GM12878 (cell line): Measurements from ENCODE around the gene ARHGAP15. TPM values are rescaled to one million over a fixed set of nuclear protein-coding genes. Genes with fewer than 3 reads are reported as not detected.

Source experiments
- ATAC-seq: fragments of 200-7000 bp; cut with Tn5 transposase; 3 replicates; pipeline ENCODE4 v1.9.1; 2020; ENCODE audit warnings: mild to moderate bottlenecking, moderate library complexity
- BruUV-seq: library from RNA; stranded (reverse); fragments of 400-500 nt; replicated peaks from 2 replicates; lab custom pipeline; 2021; lab: Mats Ljungman, UMichigan
- CTCF ChIA-PET: fragments of 300-600 bp; sonication (Branson Sonifier 250); formaldehyde crosslinking; extraction: SDS; loops from one replicate; lab custom pipeline; 2021; ENCODE audit warnings: inconsistent platforms; lab: Yijun Ruan, JAX
- POLR2A ChIA-PET: fragments of 350-600 bp; formaldehyde crosslinking; extraction: SDS; loops from one replicate; lab custom pipeline; 2021; ENCODE audit warnings: inconsistent platforms; lab: Charles Lee
- RAD21 ChIA-PET: fragments of 300-600 bp; sonication (Branson Sonifier 250); formaldehyde crosslinking; loops from one replicate; lab custom pipeline; 2023; ENCODE audit warnings: antibody characterized with exemption; ENCODE audit not compliant: unreplicated experiment; lab: Charles Lee
- SMC1A ChIA-PET: fragments of 300-600 bp; sonication (Branson Sonifier 250); formaldehyde crosslinking; loops from one replicate; lab custom pipeline; 2023; ENCODE audit not compliant: unreplicated experiment, uncharacterized antibody; lab: Charles Lee
- DNase-seq: peaks from one replicate; pipeline ENCODE4 v3.0.0-alpha.2; 2011; ENCODE audit warnings: low read depth, low spot score
- FAIRE-seq: peaks from 3 replicates; lab custom pipeline; 2011; peaks lifted over from hg19 to GRCh38; lab: Jason Lieb, UNC
- H2AFZ ChIP-seq: 2 replicates; pipeline ENCODE4 v1.6.0; 2011; ENCODE audit warnings: low read depth, low read length, control low read depth; ENCODE audit not compliant: control insufficient read depth
- H3K27ac ChIP-seq: 2 replicates; pipeline ENCODE4 v1.5.1; 2011; ENCODE audit warnings: control low read depth; ENCODE audit not compliant: control insufficient read depth, insufficient read depth
- H3K27me3 ChIP-seq, 2 experiments: replicated peaks in 1 of 2; 2 replicates each; pipeline versions ENCODE4 v1.6.0 to v1.6.1; 2011; ENCODE audit warnings: low read length in 1 of 2; ENCODE audit not compliant: control insufficient read depth in 2 of 2, insufficient read depth in 2 of 2
- H3K36me3 ChIP-seq, 2 experiments: 2 replicates each; pipeline ENCODE4 v1.5.1; 2011; ENCODE audit warnings: low read length in 1 of 2; ENCODE audit not compliant: control insufficient read depth in 2 of 2, insufficient read depth in 2 of 2
- H3K4me1 ChIP-seq: 2 replicates; pipeline ENCODE4 v1.6.1; 2011; ENCODE audit warnings: mild to moderate bottlenecking, low read length, moderate library complexity, mixed read lengths; ENCODE audit not compliant: control insufficient read depth, insufficient read depth
- H3K4me2 ChIP-seq: 2 replicates; pipeline ENCODE4 v1.6.0; 2011; ENCODE audit warnings: control low read depth; ENCODE audit not compliant: control insufficient read depth, insufficient read depth
- H3K4me3 ChIP-seq: fragments of 200-600 bp; sonication (generic); 2 replicates; pipeline ENCODE4 v1.5.1; 2016
- H3K79me2 ChIP-seq: 2 replicates; pipeline ENCODE4 v1.6.0; 2011; ENCODE audit warnings: low read length; ENCODE audit not compliant: control insufficient read depth, insufficient read depth
- H3K9ac ChIP-seq: 2 replicates; pipeline ENCODE4 v1.8.0; 2011; ENCODE audit warnings: low read length, control low read depth, mixed read lengths; ENCODE audit not compliant: control insufficient read depth, insufficient read depth
- H3K9me3 ChIP-seq: replicated peaks from 3 replicates; pipeline ENCODE4 v1.5.1; 2011; ENCODE audit warnings: mild to moderate bottlenecking, low read length; ENCODE audit not compliant: control insufficient read depth, insufficient read depth
- H4K20me1 ChIP-seq: 2 replicates; pipeline ENCODE4 v1.6.0; 2011; ENCODE audit not compliant: control insufficient read depth, insufficient read depth
- ATF7 ChIP-seq: fragments of 450-650 bp; IDR thresholded peaks from 2 replicates; pipeline ENCODE4 v1.6.1; 2016; ENCODE audit warnings: low read depth, mild to moderate bottlenecking
- EED ChIP-seq: sonication (generic); IDR thresholded peaks from 2 replicates; pipeline ENCODE4 v1.6.1; 2016; ENCODE audit warnings: antibody characterized with exemption, low read depth
- IKZF1 ChIP-seq: fragments of 450-650 bp; conservative IDR thresholded peaks from 2 replicates; pipeline ENCODE4 v1.6.1; 2017; ENCODE audit warnings: antibody characterized with exemption, mild to moderate bottlenecking
- IRF3 ChIP-seq: fragments of 450-650 bp; IDR thresholded peaks from 2 replicates; pipeline ENCODE4 v1.6.1; 2014; ENCODE audit warnings: mild to moderate bottlenecking
- KDM1A ChIP-seq: fragments of 200-600 bp; sonication (generic); IDR thresholded peaks from 2 replicates; pipeline ENCODE4 v1.6.1; 2016; ENCODE audit warnings: borderline replicate concordance
- MTA2 ChIP-seq: fragments of 450-650 bp; IDR thresholded peaks from 2 replicates; pipeline ENCODE4 v1.6.1; 2016; ENCODE audit warnings: low read depth, mild to moderate bottlenecking, moderate library complexity
- MYC ChIP-seq: IDR thresholded peaks from 2 replicates; pipeline ENCODE4 v1.6.1; 2011; ENCODE audit warnings: mild to moderate bottlenecking, low read length, moderate library complexity, inconsistent platforms; ENCODE audit not compliant: insufficient read depth, insufficient replicate concordance, insufficient read length, severe bottlenecking
- NFIC ChIP-seq: IDR thresholded peaks from 2 replicates; pipeline ENCODE4 v1.6.1; 2012; ENCODE audit warnings: low read depth, mild to moderate bottlenecking, inconsistent platforms, low read length, moderate library complexity
- NFYB ChIP-seq: IDR thresholded peaks from 2 replicates; pipeline ENCODE4 v1.6.1; 2011; ENCODE audit warnings: low read depth, mild to moderate bottlenecking, low read length, improper control_type of control experiment, moderate library complexity; ENCODE audit not compliant: insufficient read depth
- PKNOX1 ChIP-seq: fragments of 450-650 bp; IDR thresholded peaks from 2 replicates; pipeline ENCODE4 v1.6.1; 2016; ENCODE audit warnings: mild to moderate bottlenecking
- POLR2AphosphoS2 ChIP-seq: IDR thresholded peaks from 2 replicates; pipeline ENCODE4 v1.6.1; 2011; ENCODE audit warnings: low read depth, mild to moderate bottlenecking, low read length, improper control_type of control experiment, moderate library complexity
- RCOR1 ChIP-seq: conservative IDR thresholded peaks from 2 replicates; pipeline ENCODE4 v1.6.1; 2012; ENCODE audit warnings: low read depth, low read length, improper control_type of control experiment
- SPI1 ChIP-seq: IDR thresholded peaks from 2 replicates; pipeline ENCODE4 v1.6.1; 2011; ENCODE audit warnings: low read depth, mild to moderate bottlenecking, low read length, moderate library complexity, borderline replicate concordance; ENCODE audit not compliant: insufficient read depth
- SREBF2 ChIP-seq: IDR thresholded peaks from 2 replicates; pipeline ENCODE4 v1.6.1; 2012; ENCODE audit warnings: mild to moderate bottlenecking, low read length
- STAT3 ChIP-seq: IDR thresholded peaks from 2 replicates; pipeline ENCODE4 v1.6.1; 2011; ENCODE audit warnings: low read depth, low read length, improper control_type of control experiment
- TARDBP ChIP-seq: IDR thresholded peaks from 2 replicates; pipeline ENCODE4 v1.6.1; 2016; ENCODE audit warnings: borderline replicate concordance
- ZNF384 ChIP-seq: IDR thresholded peaks from 2 replicates; pipeline ENCODE4 v1.6.1; 2012; ENCODE audit warnings: low read depth, mild to moderate bottlenecking, low read length, improper control_type of control experiment, borderline replicate concordance
- in situ Hi-C: fragments of 300-500 bp; cut with MboI; formaldehyde crosslinking; loops from 9 replicates; pipeline ENCODE4 v1.14.3; 2018; ENCODE audit warnings: mixed read lengths
- intact Hi-C: fragments of 100-400 bp; cut with micrococcal nuclease; formaldehyde crosslinking; loops from one replicate; pipeline ENCODE4 v1.14.2; 2022; ENCODE audit not compliant: unreplicated experiment
- polyA plus RNA-seq, 11 experiments: library from polyadenylated mRNA; depleted of rRNA in 4 of 11; unstranded in 6 of 11; stranded (reverse) in 5 of 11; fragments of >200 nt; fragmentation: Nextera tagmentation in 4 of 11; fragmentation: Illumina TruSeq in 1 of 11; extraction: Ambion mirVana in 4 of 11; extraction: Trizol in 1 of 11; gene quantifications; 1 replicate in 1 of 11; 2 replicates in 10 of 11; pipeline versions ENCODE4 v1.2.1 to v1.2.3, GENCODE V29; 2011 to 2016; ENCODE audit warnings: inconsistent platforms in 2 of 11, missing spikeins in 2 of 11, low read depth in 1 of 11
- total RNA-seq, 4 experiments: library from RNA; depleted of rRNA in 3 of 4; stranded (reverse); fragments of >200 nt in 3 of 4; fragmentation: Illumina TruSeq in 1 of 4; extraction: Trizol in 1 of 4; gene quantifications; 2 replicates each; pipeline versions ENCODE4 v1.2.1 to v1.2.3, GENCODE V29; 2013 to 2021
- TF ChIP-seq, protein P1 (sequence below): IDR thresholded peaks from 2 replicates; pipeline ENCODE4 v1.6.1; 2012; ENCODE audit warnings: low read depth, low read length, improper control_type of control experiment

The ARHGAP15 gene
- total and polyA plus RNA-seq, 10 of the 15 experiments (the other 5 are each of a cell fraction or from before 2014, with no cell fraction given): 38.0 to 92.6 (median 66.7) TPM

DNA sequence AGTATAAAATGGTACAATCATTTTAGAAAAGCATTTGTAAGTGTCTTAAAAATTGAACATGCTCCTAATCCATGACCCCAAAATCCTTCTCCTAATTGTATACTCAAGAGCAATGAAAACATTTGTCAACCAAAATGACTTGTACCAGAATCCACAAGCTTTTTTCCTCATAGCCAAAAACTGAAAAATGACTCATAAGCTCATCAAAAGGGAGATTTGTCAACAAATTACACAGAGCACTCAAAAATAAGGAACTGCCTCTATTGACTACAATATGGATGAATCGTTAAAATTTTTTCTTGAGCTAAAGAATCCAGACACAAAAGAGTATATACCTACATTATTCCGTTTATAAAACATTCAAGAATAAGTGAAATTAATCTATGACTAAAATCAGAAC, 544.8 kb downstream of the ARHGAP15 start (continued):
- TF ChIP-seq PKNOX1: no peak
- TF ChIP-seq NFYB: no peak
- TF ChIP-seq, protein P1, sequence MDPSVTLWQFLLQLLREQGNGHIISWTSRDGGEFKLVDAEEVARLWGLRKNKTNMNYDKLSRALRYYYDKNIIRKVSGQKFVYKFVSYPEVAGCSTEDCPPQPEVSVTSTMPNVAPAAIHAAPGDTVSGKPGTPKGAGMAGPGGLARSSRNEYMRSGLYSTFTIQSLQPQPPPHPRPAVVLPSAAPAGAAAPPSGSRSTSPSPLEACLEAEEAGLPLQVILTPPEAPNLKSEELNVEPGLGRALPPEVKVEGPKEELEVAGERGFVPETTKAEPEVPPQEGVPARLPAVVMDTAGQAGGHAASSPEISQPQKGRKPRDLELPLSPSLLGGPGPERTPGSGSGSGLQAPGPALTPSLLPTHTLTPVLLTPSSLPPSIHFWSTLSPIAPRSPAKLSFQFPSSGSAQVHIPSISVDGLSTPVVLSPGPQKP: no peak
- no peak for TF ChIP-seq ATF7

DNA sequence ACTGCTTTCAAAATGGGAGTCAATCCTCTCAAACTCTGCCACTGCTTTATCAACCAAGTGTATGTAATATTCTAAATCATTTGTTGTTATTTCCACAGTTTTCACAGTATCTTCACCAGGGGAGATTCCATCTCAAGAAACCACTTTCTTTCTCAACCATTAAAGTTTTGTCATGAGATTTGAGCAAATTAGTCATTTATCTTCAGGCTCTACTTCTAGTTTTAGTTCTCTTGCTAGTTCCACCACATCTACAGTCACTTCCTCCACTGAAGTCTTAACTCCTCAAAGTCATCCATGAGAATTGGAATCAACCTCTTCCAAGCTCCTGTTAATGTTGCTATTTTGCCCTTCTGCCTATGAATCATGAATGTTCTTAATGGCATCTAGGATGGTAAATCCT, 545.8 kb downstream of the ARHGAP15 start:
- Histone ChIP-seq H3K4me3 (no peak overlapping the region), H3K27me3 (no peaks in the 10 kb centered on the region), H3K4me1 (no peaks in the 10 kb centered on the region), H3K9ac (no peak overlapping the region), H3K27ac (no peak overlapping the region), H3K4me2 (no peak overlapping the region), H2AFZ (no peak overlapping the region), H3K79me2 (no peaks in the 10 kb centered on the region), H3K9me3 (no peaks in the 10 kb centered on the region), H3K36me3 (no peaks in the 10 kb centered on the region), H4K20me1 (no peaks in the 10 kb centered on the region)
- no TSS peak for BruUV-seq
- DNase-seq: no peak
- ChIA-PET POLR2A (interaction anchor here (0.6 kb wide), 1 partner anchor 303 kb away, joined by 5 read pairs; no protein-coding TSS in a partner anchor), CTCF (interaction anchor here (1.1 kb wide), 1 partner anchor 11 kb away, joined by 3 read pairs; no protein-coding TSS in a partner anchor), SMC1A (no interaction called here), RAD21 (no interaction called here)
- no peak for FAIRE-seq
- intact Hi-C loops: no loop called here
- no peak for ATAC-seq
- in situ Hi-C loops: no loop called here
- no peak for TF ChIP-seq RCOR1
- TF ChIP-seq IKZF1: no peak
- no peak for TF ChIP-seq MTA2
- TF ChIP-seq EED: no peak
- TF ChIP-seq NFIC: no peak
- no peak for TF ChIP-seq KDM1A
- TF ChIP-seq SPI1: no peak
- no peak for TF ChIP-seq SREBF2
- no peak for TF ChIP-seq ZNF384
- no peak for TF ChIP-seq TARDBP
- TF ChIP-seq STAT3: no peak
- no peak for TF ChIP-seq MYC
- no peak for TF ChIP-seq IRF3
- no peak for TF ChIP-seq POLR2AphosphoS2
